ENCODE data around the gene SCAMP3. TPM values are rescaled to one million over a fixed set of nuclear protein-coding genes. Genes with fewer than 3 reads are reported as not detected.

The SCAMP3 gene
- total RNA-seq, 3 donors from 2014 or later, result 64.9 to 72.0 (median 68.3) TPM

GRCh38 chr1:155305881-155306391, 43.8 kb upstream of the SCAMP3 start:
- intact Hi-C loops (cut with DNase I; ENCODE audit: low total_unique reads), result no loop called here
- Histone ChIP-seq H3K9me3 (no peaks in the 10 kb centered on the region), H3K4me3 (no peak overlapping the region), H3K4me1 (peaks cover 0 to 9% of the 10 kb centered on the region in 2 donors), H3K36me3 (no peaks in the 10 kb centered on the region), H3K27me3 (no peaks in the 10 kb centered on the region), H3K27ac (no peak overlapping the region)
- TF ChIP-seq POLR2A (IDR thresholded peaks at IDR 0.05) (no peak), POLR2AphosphoS5 (IDR thresholded peaks at IDR 0.05) (no peak), CTCF (IDR thresholded peaks at IDR 0.05) (no peak)
- no peak for DNase-seq (ENCODE audit: low spot score in 2 of 2)

GRCh38 chr1:155304558-155305063, 42.5 kb upstream of the SCAMP3 start:
- DNase-seq (ENCODE audit: low spot score in 2 of 2), result no peak
- Histone ChIP-seq H3K36me3 (no peaks in the 10 kb centered on the region), H3K27me3 (no peaks in the 10 kb centered on the region), H3K27ac (no peak overlapping the region), H3K9me3 (no peaks in the 10 kb centered on the region), H3K4me3 (no peak overlapping the region), H3K4me1 (peaks cover 0 to 3% of the 10 kb centered on the region in 2 donors)
- TF ChIP-seq CTCF (IDR thresholded peaks at IDR 0.05) (no peak), POLR2AphosphoS5 (IDR thresholded peaks at IDR 0.05) (no peak), POLR2A (IDR thresholded peaks at IDR 0.05) (no peak)
- intact Hi-C loops (cut with DNase I; ENCODE audit: low total_unique reads), result no loop called here

- H3K27me3 ChIP-seq, result peaks cover 0 to 4% of the 10 kb centered on the region in 2 donors
- intact Hi-C loops (cut with DNase I; ENCODE audit: low total_unique reads), result no loop called here
- no peaks in the 10 kb centered on the region for H3K36me3 ChIP-seq
- TF ChIP-seq POLR2A (IDR thresholded peaks at IDR 0.05), result no peak
- no peak for TF ChIP-seq POLR2AphosphoS5 (IDR thresholded peaks at IDR 0.05)
- no peak for TF ChIP-seq CTCF (IDR thresholded peaks at IDR 0.05)
- no peaks in the 10 kb centered on the region for H3K9me3 ChIP-seq
- no peak within 1 kb of the TSS for H3K4me3 ChIP-seq
- no peak within 1 kb of the TSS for H3K27ac ChIP-seq
- no peak for DNase-seq (ENCODE audit: low spot score in 2 of 2)
- no peaks in the 10 kb centered on the region for H3K4me1 ChIP-seq
These were observed 39.2 kb upstream of the SCAMP3 start, which contains the start of gene PKLR for GRCh38 chr1:155301342-155301841. PKLR (minus strand) TSS chr1:155301438; CDS start chr1:155301395, 43 bp downstream.

- no peak for DNase-seq (ENCODE audit: low spot score in 2 of 2)
- TF ChIP-seq POLR2A (IDR thresholded peaks at IDR 0.05), result no peak
- TF ChIP-seq CTCF (IDR thresholded peaks at IDR 0.05), result no peak
- no peak for TF ChIP-seq POLR2AphosphoS5 (IDR thresholded peaks at IDR 0.05)
- H3K4me1 ChIP-seq, result no peaks in the 10 kb centered on the region
- peaks cover 0 to 9% of the 10 kb centered on the region in 2 donors for H3K27me3 ChIP-seq
- no peaks in the 10 kb centered on the region for H3K9me3 ChIP-seq
- no peak overlapping the region for H3K4me3 ChIP-seq
- H3K27ac ChIP-seq, result no peak overlapping the region
- no peaks in the 10 kb centered on the region for H3K36me3 ChIP-seq
- intact Hi-C loops (cut with DNase I; ENCODE audit: low total_unique reads), result no loop called here
These were observed 38.6 kb upstream of the SCAMP3 start for GRCh38 chr1:155300553-155301329.

GRCh38 chr1:155300024-155300423, 37.9 kb upstream of the SCAMP3 start:
- DNase-seq (ENCODE audit: low spot score in 2 of 2), result no peak
- Histone ChIP-seq H3K4me3 (no peak overlapping the region), H3K27ac (no peak overlapping the region), H3K36me3 (no peaks in the 10 kb centered on the region), H3K27me3 (peaks cover 0 to 16% of the 10 kb centered on the region in 2 donors), H3K9me3 (no peaks in the 10 kb centered on the region), H3K4me1 (no peaks in the 10 kb centered on the region)
- intact Hi-C loops (cut with DNase I; ENCODE audit: low total_unique reads), result no loop called here
- TF ChIP-seq CTCF (IDR thresholded peaks at IDR 0.05) (no peak), POLR2AphosphoS5 (IDR thresholded peaks at IDR 0.05) (no peak)
